AG09309 (cell line): ENCODE results near the gene EPHA6.
"Not testable (repeated sequence)": the region's sequence is repeated elsewhere in the genome, so short reads cannot be mapped to it uniquely, and the experiment has no call there.

Experiments used
- DNase-seq: peaks from one replicate; pipeline ENCODE4 v3.0.0-alpha.2; 2010; ENCODE audit warnings: low read depth
- H3K4me3 ChIP-seq: 2 replicates; pipeline ENCODE4 v1.5.1; 2011; ENCODE audit warnings: mild to moderate bottlenecking, low read depth, low read length, moderate library complexity; ENCODE audit not compliant: control insufficient read depth
- TF ChIP-seq, protein P1 (sequence below): IDR thresholded peaks from 2 replicates; pipeline ENCODE4 v1.5.1; 2011; ENCODE audit warnings: mild to moderate bottlenecking, low read depth, low read length, inconsistent platforms; ENCODE audit not compliant: insufficient read depth, control insufficient read depth; ENCODE audit errors: missing control alignments

Gene EPHA6

DNA sequence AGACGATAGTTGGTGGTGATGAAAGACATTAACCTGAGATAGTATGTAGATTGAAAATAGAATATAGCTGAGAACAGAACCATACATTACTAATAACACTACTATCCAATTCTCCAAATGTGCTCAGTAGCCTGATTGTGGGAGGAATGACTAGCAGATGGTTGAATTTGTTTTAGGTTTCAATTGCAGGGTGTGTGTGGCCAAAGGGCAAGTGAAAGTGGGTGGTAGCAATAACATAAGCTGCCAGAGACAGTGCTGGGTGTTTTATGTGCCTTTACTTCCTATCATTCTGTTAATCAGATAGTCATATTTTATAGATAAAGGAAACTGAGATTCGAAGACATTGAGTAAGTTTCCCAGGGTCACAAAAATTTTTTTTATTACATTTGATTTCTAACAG is 700.7 kb downstream of the EPHA6 start:
- TF ChIP-seq, protein P1, sequence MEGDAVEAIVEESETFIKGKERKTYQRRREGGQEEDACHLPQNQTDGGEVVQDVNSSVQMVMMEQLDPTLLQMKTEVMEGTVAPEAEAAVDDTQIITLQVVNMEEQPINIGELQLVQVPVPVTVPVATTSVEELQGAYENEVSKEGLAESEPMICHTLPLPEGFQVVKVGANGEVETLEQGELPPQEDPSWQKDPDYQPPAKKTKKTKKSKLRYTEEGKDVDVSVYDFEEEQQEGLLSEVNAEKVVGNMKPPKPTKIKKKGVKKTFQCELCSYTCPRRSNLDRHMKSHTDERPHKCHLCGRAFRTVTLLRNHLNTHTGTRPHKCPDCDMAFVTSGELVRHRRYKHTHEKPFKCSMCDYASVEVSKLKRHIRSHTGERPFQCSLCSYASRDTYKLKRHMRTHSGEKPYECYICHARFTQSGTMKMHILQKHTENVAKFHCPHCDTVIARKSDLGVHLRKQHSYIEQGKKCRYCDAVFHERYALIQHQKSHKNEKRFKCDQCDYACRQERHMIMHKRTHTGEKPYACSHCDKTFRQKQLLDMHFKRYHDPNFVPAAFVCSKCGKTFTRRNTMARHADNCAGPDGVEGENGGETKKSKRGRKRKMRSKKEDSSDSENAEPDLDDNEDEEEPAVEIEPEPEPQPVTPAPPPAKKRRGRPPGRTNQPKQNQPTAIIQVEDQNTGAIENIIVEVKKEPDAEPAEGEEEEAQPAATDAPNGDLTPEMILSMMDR: no peak
- no peak overlapping the region for H3K4me3 ChIP-seq
- no peak for DNase-seq

DNA sequence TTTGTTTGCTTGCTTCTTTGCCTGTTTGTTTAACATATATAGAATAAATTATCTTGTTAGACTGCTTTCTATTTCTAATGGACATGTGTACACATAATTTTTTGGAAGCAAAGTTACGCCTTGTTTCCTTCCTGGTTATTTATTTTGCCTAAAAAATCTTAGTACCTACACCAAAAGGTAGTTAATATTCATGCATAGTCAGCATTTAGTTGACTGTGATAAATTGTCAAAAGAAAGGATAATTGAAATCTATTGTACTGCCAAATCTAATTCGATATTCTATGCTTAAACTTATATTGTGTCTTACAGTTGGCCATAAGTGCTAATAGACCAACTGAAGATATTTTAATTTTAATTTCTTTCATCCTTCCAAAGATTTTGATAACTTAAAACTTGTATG is 716.3 kb downstream of the EPHA6 start:
- H3K4me3 ChIP-seq: no peak overlapping the region
- TF ChIP-seq, protein P1: no peak
- no peak for DNase-seq

DNA sequence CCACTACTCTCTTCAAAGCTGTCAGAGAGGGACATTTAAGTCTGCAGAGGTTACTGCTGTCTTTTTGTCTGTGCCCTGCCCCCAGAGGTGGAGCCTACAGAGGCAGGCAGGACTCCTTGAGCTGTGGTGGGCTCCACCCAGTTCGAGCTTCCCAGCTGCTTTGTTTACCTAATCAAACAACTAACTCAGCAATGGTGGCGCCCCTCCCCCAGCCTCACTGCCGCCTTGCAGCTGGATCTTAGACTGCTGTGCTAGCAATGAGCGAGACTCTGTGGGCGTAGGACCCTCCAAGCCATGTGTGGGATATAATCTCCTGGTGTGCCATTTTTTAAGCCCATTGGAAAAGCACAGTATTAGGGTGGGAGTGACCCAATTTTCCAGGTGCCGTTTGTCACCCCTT is 733.2 kb downstream of the EPHA6 start:
- DNase-seq, H3K4me3 ChIP-seq: not testable (repeated sequence)

DNA sequence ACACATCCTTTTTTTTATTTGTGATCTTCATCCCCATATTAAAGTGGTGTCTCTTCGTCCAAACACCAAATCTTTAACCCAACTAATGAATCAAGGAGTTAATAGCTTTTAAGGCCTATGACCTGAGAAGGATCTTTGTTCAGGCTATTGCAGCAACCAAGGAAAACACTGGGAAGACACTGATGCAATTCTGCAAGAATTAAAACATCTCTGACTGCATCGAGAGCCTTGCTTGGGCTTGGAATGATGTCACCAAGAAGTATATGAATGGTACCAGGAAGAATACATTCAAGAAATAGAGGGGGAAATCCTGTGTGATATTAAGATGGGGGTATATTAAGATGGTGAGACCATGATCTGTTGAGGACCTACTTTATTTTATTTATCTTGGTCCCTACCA is 736.0 kb downstream of the EPHA6 start:
- DNase-seq: no peak
- H3K4me3 ChIP-seq: no peak overlapping the region
- TF ChIP-seq, protein P1: no peak

DNA sequence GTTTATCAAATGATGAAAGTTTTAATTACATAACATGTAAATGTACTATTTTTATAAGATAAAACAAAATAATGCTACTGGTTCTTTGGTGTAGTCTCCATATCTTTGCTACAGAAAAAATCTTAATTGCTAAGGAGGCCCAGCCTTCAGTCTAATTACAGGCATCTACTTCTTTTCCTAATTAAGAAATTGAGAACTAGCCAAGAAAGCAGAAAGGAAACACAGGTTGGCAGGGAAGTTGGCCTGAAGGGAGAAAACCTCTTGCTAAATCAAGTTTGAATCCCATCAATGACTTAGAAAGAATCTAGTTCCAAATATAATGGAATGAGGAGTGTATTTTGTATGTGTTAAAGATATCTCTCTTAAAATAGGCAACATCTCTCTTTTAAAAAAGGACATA is 737.8 kb downstream of the EPHA6 start:
- no peak for DNase-seq
- no peak overlapping the region for H3K4me3 ChIP-seq
- TF ChIP-seq, protein P1: no peak

DNA sequence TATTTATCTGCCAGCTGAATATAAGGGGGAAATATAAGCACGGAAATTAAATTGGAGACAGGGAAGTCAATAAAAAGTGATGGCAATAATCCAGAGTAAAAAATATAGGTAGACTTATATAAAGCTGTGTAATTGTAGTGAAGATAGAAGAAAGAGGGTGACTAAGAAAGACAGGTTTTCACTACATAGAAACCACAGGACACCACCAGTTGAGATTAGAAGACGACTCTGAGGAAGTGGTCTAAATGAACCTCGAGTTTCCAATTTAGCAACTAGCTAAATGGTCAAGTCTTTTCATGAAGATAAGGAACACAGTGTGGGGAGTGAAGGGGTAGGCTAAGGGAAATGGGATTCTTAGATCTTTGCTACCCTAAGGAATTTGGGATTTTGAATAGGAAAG is 761.3 kb downstream of the EPHA6 start:
- no peak for DNase-seq
- TF ChIP-seq, protein P1: no peak
- no peak overlapping the region for H3K4me3 ChIP-seq

DNA sequence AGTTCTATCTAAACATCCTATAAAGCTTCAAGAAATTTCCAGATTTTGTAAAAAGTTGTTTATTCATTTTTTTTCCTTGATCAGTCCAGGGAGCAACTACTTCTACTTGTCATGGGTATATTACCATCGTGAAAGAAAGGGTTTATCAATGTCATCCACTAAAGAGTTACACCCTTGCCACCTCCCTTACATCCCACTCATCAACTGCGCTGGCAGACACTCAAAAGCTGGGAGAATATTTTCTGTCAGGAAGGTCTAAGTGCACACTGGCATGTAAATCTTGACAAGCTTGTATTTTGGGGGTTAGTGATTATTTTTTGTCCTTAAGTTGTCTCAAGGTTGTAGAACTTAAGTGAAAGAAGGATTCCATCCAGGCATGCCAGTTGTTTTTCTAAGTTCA is 761.8 kb downstream of the EPHA6 start:
- no peak for DNase-seq
- TF ChIP-seq, protein P1: no peak
- H3K4me3 ChIP-seq: no peak overlapping the region
